Lower lobe of right lung (tissue), 2 donors: ENCODE measurements around the gene ERFL. TPM values are rescaled to one million over a fixed set of nuclear protein-coding genes. Genes with fewer than 3 reads are reported as not detected.

Source experiments
- ATAC-seq, 2 donors: fragments of 200-7000 bp; cut with Tn5 transposase; one replicate each; pipeline ENCODE4 v1.9.1; 2020 to 2022; ENCODE audit warnings: mild to moderate bottlenecking in 2 of 2, moderate library complexity in 2 of 2
- DNase-seq: peaks from one replicate; pipeline ENCODE4 v3.0.0-alpha.2; 2020
- H3K27ac ChIP-seq: fragments of 200-600 bp; one replicate; pipeline ENCODE4 v1.8.0; 2022
- H3K27me3 ChIP-seq: fragments of 200-600 bp; one replicate; pipeline ENCODE4 v1.8.0; 2022; ENCODE audit warnings: low read depth
- H3K36me3 ChIP-seq: fragments of 200-600 bp; one replicate; pipeline ENCODE4 v1.8.0; 2022; ENCODE audit warnings: mild to moderate bottlenecking
- H3K4me1 ChIP-seq: fragments of 200-600 bp; one replicate; pipeline ENCODE4 v1.8.0; 2022
- H3K4me3 ChIP-seq: fragments of 200-600 bp; one replicate; pipeline ENCODE4 v1.8.0; 2022; ENCODE audit warnings: mild to moderate bottlenecking
- H3K9me3 ChIP-seq: fragments of 200-600 bp; one replicate; pipeline ENCODE4 v1.8.0; 2022
- CTCF ChIP-seq: fragments of 200-600 bp; IDR thresholded peaks from one replicate; pipeline ENCODE4 v1.8.0; 2022; ENCODE audit warnings: antibody characterized with exemption, mild to moderate bottlenecking
- intact Hi-C: fragments of 100-400 bp; cut with DNase I; formaldehyde crosslinking; loops from one replicate; pipeline ENCODE4 v1.11.0; 2022
- total RNA-seq: library from RNA; stranded (reverse); fragmentation: NEBNext Ultra II Directional; extraction: Animal tissue kit (Norgen Biotek cat#: 25700); gene quantifications from one replicate; pipeline ENCODE4 v1.2.1, GENCODE V29; 2021
- donor health status: DM: no; HTN: yes; CAD: no; lungs with severe emphysema.

ERFL gene
- total RNA-seq, 1 donor from 2014 or later = 0.41 TPM

- peak within 1 kb of the TSS; percentile 97 for H3K4me3 ChIP-seq
- H3K9me3 ChIP-seq = no peaks in the 10 kb centered on the region
- H3K4me1 ChIP-seq = peaks cover 42% of the 10 kb centered on the region
- H3K27ac ChIP-seq = peak within 1 kb of the TSS; percentile 95
- ATAC-seq (peak; percentile 34 to 54), DNase-seq (peak; percentile 83)
- intact Hi-C loops = loop anchor here (10.0 kb wide), 1 partner anchor 52 kb away; no protein-coding TSS in a partner anchor
- no peak for TF ChIP-seq CTCF
- H3K36me3 ChIP-seq = peaks cover 6% of the 10 kb centered on the region
- no peaks in the 10 kb centered on the region for H3K27me3 ChIP-seq
These were observed 45.4 kb downstream of the ERFL start, which contains the start of gene ARHGEF1 for GRCh38 chr19:41882568-41883462. TSS of gene ARHGEF1 (plus strand) at chr19:41883184. CDS start at chr19:41888083, 4,899 bp downstream.

- intact Hi-C loops = loop anchor here (10.0 kb wide), 1 partner anchor 54 kb away; no protein-coding TSS in a partner anchor
These were observed 47.9 kb downstream of the ERFL start for GRCh38 chr19:41880329-41880708.

GRCh38 chr19:41879670-41880328 is 48.5 kb downstream of the ERFL start:
- Histone ChIP-seq H3K4me1 (peaks cover 23% of the 10 kb centered on the region), H3K4me3 (no peak overlapping the region), H3K27ac (no peak overlapping the region), H3K9me3 (no peaks in the 10 kb centered on the region), H3K36me3 (no peaks in the 10 kb centered on the region), H3K27me3 (no peaks in the 10 kb centered on the region)
- TF ChIP-seq CTCF = no peak
- DNase-seq (no peak), ATAC-seq (no peak)
- intact Hi-C loops = loop anchor here (10.0 kb wide), 1 partner anchor 55 kb away; no protein-coding TSS in a partner anchor

More at GRCh38 chr19:41880329-41880708, 47.9 kb downstream of the ERFL start:
- Histone ChIP-seq H3K27ac (no peak overlapping the region), H3K9me3 (no peaks in the 10 kb centered on the region), H3K36me3 (peaks cover under 1% of the 10 kb centered on the region), H3K4me3 (no peak overlapping the region), H3K4me1 (peaks cover 28% of the 10 kb centered on the region), H3K27me3 (no peaks in the 10 kb centered on the region)
- ATAC-seq = no peak
- no peak for TF ChIP-seq CTCF
- DNase-seq = no peak

GRCh38 chr19:41879080-41879479 is 49.2 kb downstream of the ERFL start:
- TF ChIP-seq CTCF = no peak
- H3K4me3 ChIP-seq = no peak overlapping the region
- H3K27ac ChIP-seq = no peak overlapping the region
- no peak for ATAC-seq
- no peak for DNase-seq
- H3K4me1 ChIP-seq = peaks cover 20% of the 10 kb centered on the region
- no peaks in the 10 kb centered on the region for H3K36me3 ChIP-seq
- intact Hi-C loops = no loop called here
- H3K9me3 ChIP-seq = no peaks in the 10 kb centered on the region
- no peaks in the 10 kb centered on the region for H3K27me3 ChIP-seq
